Activated CD8-positive, alpha-beta memory T cell treated with anti-CD3 and anti-CD28 coated beads, Interleukin-2, amount 10 ng/mL, durations not matched to agents 7 days and 5 days (primary cell): ENCODE results near the gene MAP2K4. TPM values are rescaled to one million over a fixed set of nuclear protein-coding genes. Genes with fewer than 3 reads are reported as not detected.
A peak's percentile ranks its signal among the peaks of the same experiment; 100 is the strongest.
"Not testable (repeated sequence)": the region's sequence is repeated elsewhere in the genome, so short reads cannot be mapped to it uniquely, and the experiment has no call there.

Source experiments
- ATAC-seq: fragments of 150-1000 bp; cut with Tn5 transposase; one replicate; pipeline ENCODE4 v1.10.0; 2021; ENCODE audit warnings: moderate library complexity
- CTCF ChIA-PET: fragments of 350-600 bp; sonication (Branson Sonifier 250); formaldehyde crosslinking; loops from one replicate; lab custom pipeline; 2021; ENCODE audit warnings: antibody characterized with exemption; lab: Charles Lee
- DNase-seq: peaks from one replicate; pipeline ENCODE4 v3.0.0-alpha.2; 2020
- H3K27ac Mint-ChIP-seq: one replicate; pipeline ENCODE4 v1.8.0; 2021; ENCODE audit warnings: mild to moderate bottlenecking, mixed read lengths
- H3K27me3 Mint-ChIP-seq: one replicate; pipeline ENCODE4 v1.8.0; 2021; ENCODE audit warnings: mixed read lengths
- H3K36me3 Mint-ChIP-seq: one replicate; pipeline ENCODE4 v1.8.0; 2021; ENCODE audit warnings: mild to moderate bottlenecking, mixed read lengths
- H3K4me1 Mint-ChIP-seq: one replicate; pipeline ENCODE4 v1.8.0; 2021; ENCODE audit warnings: mixed read lengths
- H3K4me3 Mint-ChIP-seq: one replicate; pipeline ENCODE4 v1.8.0; 2021; ENCODE audit warnings: mild to moderate bottlenecking, moderate library complexity, mixed read lengths
- H3K9me3 Mint-ChIP-seq: one replicate; pipeline ENCODE4 v1.8.0; 2022; ENCODE audit warnings: low read depth, mixed read lengths
- microRNA-seq: library from miRNA; unstranded; fragments of <30 nt; microRNA quantifications from one replicate; pipeline ENCODE4 v1.2.0, GENCODE V29; 2022
- total RNA-seq, 2 experiments: library from RNA; stranded (reverse); gene quantifications; one replicate each; pipeline ENCODE4 v1.2.3, GENCODE V29; 2021

MAP2K4 gene
- total RNA-seq, 2 experiments from 2014 or later: 22.1 to 29.9 TPM

- H3K4me1 Mint-ChIP-seq: no peaks in the 10 kb centered on the region
- DNase-seq: no peak
- CTCF ChIA-PET: no interaction called here
- ATAC-seq: no peak
- H3K27ac Mint-ChIP-seq: no peak overlapping the region
- peaks cover 5% of the 10 kb centered on the region for H3K9me3 Mint-ChIP-seq
- no peak overlapping the region for H3K4me3 Mint-ChIP-seq
- peaks cover 69% of the 10 kb centered on the region for H3K36me3 Mint-ChIP-seq
- H3K27me3 Mint-ChIP-seq: no peaks in the 10 kb centered on the region
Measured at GRCh38 chr17:12140685-12141084, 120.0 kb downstream of the MAP2K4 start.

GRCh38 chr17:12162187-12162586 lies 141.5 kb downstream of the MAP2K4 start:
- H3K4me1 Mint-ChIP-seq, CTCF ChIA-PET, H3K4me3 Mint-ChIP-seq, H3K36me3 Mint-ChIP-seq, DNase-seq, H3K27ac Mint-ChIP-seq, ATAC-seq, H3K9me3 Mint-ChIP-seq, H3K27me3 Mint-ChIP-seq: not testable (repeated sequence)

- Mint-ChIP-seq H3K4me1 (no peaks in the 10 kb centered on the region), H3K27me3 (no peaks in the 10 kb centered on the region), H3K4me3 (no peak overlapping the region), H3K9me3 (peaks cover 7% of the 10 kb centered on the region), H3K36me3 (no peaks in the 10 kb centered on the region), H3K27ac (no peak overlapping the region)
- no peak for DNase-seq
- CTCF ChIA-PET: no interaction called here
- no peak for ATAC-seq
Measured at GRCh38 chr17:12164085-12164484, 143.4 kb downstream of the MAP2K4 start.

- no peak for DNase-seq
- Mint-ChIP-seq H3K36me3 (no peaks in the 10 kb centered on the region), H3K27ac (no peak overlapping the region), H3K27me3 (no peaks in the 10 kb centered on the region), H3K9me3 (no peaks in the 10 kb centered on the region), H3K4me3 (no peak overlapping the region), H3K4me1 (no peaks in the 10 kb centered on the region)
- CTCF ChIA-PET: no interaction called here
- no peak for ATAC-seq
Measured at GRCh38 chr17:12178644-12179330, 158.1 kb downstream of the MAP2K4 start.

GRCh38 chr17:12180644-12181261 lies 160.1 kb downstream of the MAP2K4 start:
- no peaks in the 10 kb centered on the region for H3K9me3 Mint-ChIP-seq
- CTCF ChIA-PET: interaction anchor here (1.0 to 1.3 kb wide), 3 partner anchors 13 to 76 kb away, joined by 3 read pairs; no protein-coding TSS in a partner anchor
- no peak for ATAC-seq
- no peak for DNase-seq
- no peaks in the 10 kb centered on the region for H3K27me3 Mint-ChIP-seq
- no peaks in the 10 kb centered on the region for H3K36me3 Mint-ChIP-seq
- no peak overlapping the region for H3K4me3 Mint-ChIP-seq
- H3K27ac Mint-ChIP-seq: no peak overlapping the region
- H3K4me1 Mint-ChIP-seq: no peaks in the 10 kb centered on the region

GRCh38 chr17:12187658-12188057 lies 167.0 kb downstream of the MAP2K4 start:
- no peaks in the 10 kb centered on the region for H3K4me1 Mint-ChIP-seq

GRCh38 chr17:12193144-12193735 lies 172.6 kb downstream of the MAP2K4 start:
- no peak for ATAC-seq
- H3K36me3 Mint-ChIP-seq: no peaks in the 10 kb centered on the region

More at GRCh38 chr17:12187658-12188057, 167.0 kb downstream of the MAP2K4 start:
- Mint-ChIP-seq H3K27ac (no peak overlapping the region), H3K9me3 (no peaks in the 10 kb centered on the region), H3K36me3 (no peaks in the 10 kb centered on the region), H3K27me3 (no peaks in the 10 kb centered on the region), H3K4me3 (no peak overlapping the region)
- CTCF ChIA-PET: no interaction called here
- no peak for ATAC-seq
- DNase-seq: no peak

More at GRCh38 chr17:12193144-12193735, 172.6 kb downstream of the MAP2K4 start:
- CTCF ChIA-PET: no interaction called here
- no peak for DNase-seq
- Mint-ChIP-seq H3K27ac (no peak overlapping the region), H3K4me3 (no peak overlapping the region), H3K4me1 (no peaks in the 10 kb centered on the region), H3K27me3 (no peaks in the 10 kb centered on the region), H3K9me3 (peaks cover 2% of the 10 kb centered on the region)

Small RNAs within 50 kb of the gene (microRNA-seq; reads per million reads assigned to microRNA genes)
- gene MIR744: 3,024 reads per million, percentile 90 among the genes with 10 or more reads in this experiment

Other genes with a start within 250 kb of the MAP2K4 start
- gene ZNF18, start 23.4 kb upstream of the MAP2K4 start, total RNA-seq: 10 to 100 TPM in 1 of 2 experiments, 1 to 10 TPM in 1; 9.3 to 11.9 TPM